H9 (cell line): Measurements from ENCODE around the gene DHCR7. TPM values are rescaled to one million over a fixed set of nuclear protein-coding genes. Genes with fewer than 3 reads are reported as not detected.

Experiments used
- DNase-seq: peaks from one replicate; pipeline ENCODE4 v3.0.0-alpha.2; 2017
- H2AFZ ChIP-seq: one replicate; pipeline ENCODE4 v1.6.1; 2013; ENCODE audit warnings: mild to moderate bottlenecking, low read length, control low read depth, moderate library complexity
- H2AK5ac ChIP-seq: 2 replicates; pipeline ENCODE4 v1.6.1; 2013; ENCODE audit warnings: low read length, control low read depth, mixed read lengths; ENCODE audit not compliant: insufficient read length
- H2BK120ac ChIP-seq: one replicate; pipeline ENCODE4 v1.6.1; 2013; ENCODE audit warnings: low read depth, mild to moderate bottlenecking, low read length, control low read depth, inconsistent platforms; ENCODE audit not compliant: poor library complexity, severe bottlenecking
- H2BK12ac ChIP-seq: 2 replicates; pipeline ENCODE4 v1.6.1; 2013; ENCODE audit warnings: low read length, control low read depth, mixed read lengths, low read depth; ENCODE audit not compliant: insufficient read length
- H2BK15ac ChIP-seq: 2 replicates; pipeline ENCODE4 v1.6.1; 2013; ENCODE audit warnings: low read depth, low read length, control low read depth
- H2BK20ac ChIP-seq: one replicate; pipeline ENCODE4 v1.6.1; 2013; ENCODE audit warnings: low read depth, mild to moderate bottlenecking, low read length, control low read depth, inconsistent platforms; ENCODE audit not compliant: poor library complexity, severe bottlenecking
- H2BK5ac ChIP-seq: 2 replicates; pipeline ENCODE4 v1.6.1; 2013; ENCODE audit warnings: low read length, control low read depth, mixed read lengths; ENCODE audit not compliant: insufficient read length
- H3K14ac ChIP-seq: 2 replicates; pipeline ENCODE4 v1.6.1; 2013; ENCODE audit warnings: low read length, control low read depth; ENCODE audit not compliant: insufficient read depth
- H3K18ac ChIP-seq: 2 replicates; pipeline ENCODE4 v1.6.1; 2013; ENCODE audit warnings: low read depth, mild to moderate bottlenecking, mixed read lengths, low read length, control low read depth; ENCODE audit not compliant: insufficient read length
- H3K23ac ChIP-seq: 2 replicates; pipeline ENCODE4 v1.6.1; 2013; ENCODE audit warnings: low read length, control low read depth, mixed read lengths, low read depth; ENCODE audit not compliant: insufficient read length
- H3K23me2 ChIP-seq: 2 replicates; pipeline ENCODE4 v1.6.1; 2013; ENCODE audit warnings: low read depth, mild to moderate bottlenecking, mixed read lengths, low read length, control low read depth; ENCODE audit not compliant: insufficient read length, poor library complexity, severe bottlenecking
- H3K27ac ChIP-seq: 2 replicates; pipeline ENCODE4 v1.5.1; 2013; ENCODE audit warnings: low read length, control low read depth, mixed read lengths, low read depth; ENCODE audit not compliant: insufficient read length
- H3K27me3 ChIP-seq: 2 replicates; pipeline ENCODE4 v1.6.1; 2013; ENCODE audit warnings: low read length, control low read depth, inconsistent platforms; ENCODE audit not compliant: insufficient read depth
- H3K4ac ChIP-seq: 2 replicates; pipeline ENCODE4 v1.6.1; 2013; ENCODE audit warnings: low read depth, mild to moderate bottlenecking, control low read depth, inconsistent platforms, low read length, moderate library complexity
- H3K4me1 ChIP-seq: 2 replicates; pipeline ENCODE4 v1.6.1; 2013; ENCODE audit warnings: low read length, control low read depth, inconsistent platforms; ENCODE audit not compliant: insufficient read depth
- H3K4me2 ChIP-seq: 2 replicates; pipeline ENCODE4 v1.6.1; 2013; ENCODE audit warnings: low read length, control low read depth, mixed read lengths; ENCODE audit not compliant: insufficient read length, insufficient read depth
- H3K56ac ChIP-seq: 2 replicates; pipeline ENCODE4 v1.6.1; 2013; ENCODE audit warnings: low read depth, mild to moderate bottlenecking, mixed read lengths, low read length, control low read depth; ENCODE audit not compliant: insufficient read length
- H3K79me1 ChIP-seq: 2 replicates; pipeline ENCODE4 v1.6.1; 2013; ENCODE audit warnings: low read depth, mild to moderate bottlenecking, moderate library complexity, low read length, control low read depth, inconsistent platforms; ENCODE audit not compliant: insufficient read depth, poor library complexity, severe bottlenecking
- H3K79me2 ChIP-seq: 2 replicates; pipeline ENCODE4 v1.6.1; 2013; ENCODE audit warnings: low read length, control low read depth, inconsistent platforms; ENCODE audit not compliant: insufficient read depth
- H3K9ac ChIP-seq: 2 replicates; pipeline ENCODE4 v1.6.1; 2013; ENCODE audit warnings: low read length, control low read depth, mixed read lengths; ENCODE audit not compliant: insufficient read length; ENCODE audit errors: extremely low read depth
- H3K9me3 ChIP-seq: one replicate; pipeline ENCODE4 v1.6.1; 2013; ENCODE audit warnings: low read depth, low read length, inconsistent platforms; ENCODE audit not compliant: control insufficient read depth
- H3T11ph ChIP-seq: one replicate; pipeline ENCODE4 v1.6.1; 2013; ENCODE audit warnings: mild to moderate bottlenecking, low read length, control low read depth, inconsistent platforms
- H4K20me1 ChIP-seq: one replicate; pipeline ENCODE4 v1.6.1; 2013; ENCODE audit not compliant: control insufficient read depth, insufficient read length, insufficient read depth
- H4K5ac ChIP-seq: 2 replicates; pipeline ENCODE4 v1.6.1; 2013; ENCODE audit warnings: low read depth, mild to moderate bottlenecking, mixed read lengths, low read length, control low read depth; ENCODE audit not compliant: insufficient read length
- H4K8ac ChIP-seq: replicated peaks from 2 replicates; pipeline ENCODE4 v1.6.1; 2013; ENCODE audit warnings: low read length, control low read depth, mixed read lengths, low read depth; ENCODE audit not compliant: insufficient read length
- H4K91ac ChIP-seq: 2 replicates; pipeline ENCODE4 v1.6.1; 2013; ENCODE audit warnings: low read depth, mild to moderate bottlenecking, moderate library complexity, mixed read lengths, low read length, control low read depth; ENCODE audit not compliant: insufficient read length
- H3K27ac Mint-ChIP-seq, 3 experiments: 2 replicates in 2 of 3; 3 replicates in 1 of 3; pipeline ENCODE4 v1.8.0; 2020 to 2021; ENCODE audit warnings: mixed read lengths in 3 of 3, mild to moderate bottlenecking in 1 of 3, moderate library complexity in 1 of 3
- H3K27me3 Mint-ChIP-seq: 2 replicates; pipeline ENCODE4 v1.8.0; 2021; ENCODE audit warnings: low read depth, mild to moderate bottlenecking, moderate library complexity, mixed read lengths
- H3K36me3 Mint-ChIP-seq, 3 experiments: 2 replicates in 2 of 3; 3 replicates in 1 of 3; pipeline ENCODE4 v1.8.0; 2020 to 2021; ENCODE audit warnings: low read depth in 3 of 3, mixed read lengths in 3 of 3; ENCODE audit not compliant: insufficient read depth in 1 of 3
- H3K4me1 Mint-ChIP-seq, 2 experiments: 2 replicates each; pipeline ENCODE4 v1.8.0; 2020; ENCODE audit warnings: mixed read lengths in 2 of 2
- H3K4me3 Mint-ChIP-seq, 2 experiments: 2 replicates in 1 of 2; 3 replicates in 1 of 2; pipeline ENCODE4 v1.8.0; 2020 to 2021; ENCODE audit warnings: mild to moderate bottlenecking in 2 of 2, mixed read lengths in 2 of 2, moderate library complexity in 1 of 2
- H3K9me3 Mint-ChIP-seq, 2 experiments: 2 replicates in 1 of 2; 3 replicates in 1 of 2; pipeline ENCODE4 v1.8.0; 2020; ENCODE audit warnings: mild to moderate bottlenecking in 2 of 2, mixed read lengths in 2 of 2, moderate library complexity in 1 of 2
- WGBS: extraction: QIAGEN DNeasy Blood & Tissue Kit; methylation state at CpG from one replicate; pipeline ENCODE4 v1.1.7; 2013; ENCODE audit warnings: missing lambda C conversion rate, low lambda C conversion rate, mixed read lengths; ENCODE audit not compliant: insufficient read length; ENCODE audit errors: extremely low coverage; 5-methylcytosine and 5-hydroxymethylcytosine counted together
- total RNA-seq: library from RNA; stranded (reverse); gene quantifications from 2 replicates; pipeline ENCODE4 v1.2.1, GENCODE V29; 2021
- TF ChIP-seq, protein P1 (sequence below): fragments of 200-600 bp; sonication (generic); conservative IDR thresholded peaks from 3 replicates; pipeline ENCODE4 v1.8.0; 2021; ENCODE audit warnings: antibody characterized with exemption, mild to moderate bottlenecking

DHCR7 gene
- total RNA-seq, 1 experiment from 2014 or later, result 124 TPM

DNA sequence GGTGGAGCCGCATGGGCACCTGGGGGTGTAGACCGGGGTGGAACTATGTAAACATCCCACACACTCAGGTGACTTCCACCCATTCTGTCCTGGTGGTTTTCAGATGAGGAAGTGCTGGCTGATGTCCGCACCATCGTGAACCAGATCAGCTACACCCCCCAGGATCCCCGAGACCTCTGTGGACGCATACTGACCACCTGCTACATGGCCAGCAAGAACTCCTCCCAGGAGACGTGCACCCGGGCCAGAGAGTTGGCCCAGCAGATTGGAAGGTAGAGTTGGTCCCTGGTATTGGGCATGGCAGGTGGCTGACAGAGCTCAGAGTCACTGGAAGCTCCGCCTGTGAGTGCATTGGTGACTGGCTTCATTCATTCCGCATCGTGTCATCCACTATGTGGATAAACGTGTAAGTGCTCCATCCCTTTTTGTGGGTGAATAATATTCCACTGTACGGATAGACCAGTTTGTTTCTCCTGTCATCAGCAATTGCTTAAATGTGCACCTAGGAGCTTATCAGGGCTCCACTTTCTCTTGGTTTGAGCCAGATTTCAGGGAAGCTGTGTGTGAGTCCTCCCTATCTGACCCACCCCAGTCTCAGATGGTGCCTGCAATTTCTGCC lies 34.7 kb upstream of the DHCR7 start:
- no peak overlapping the region for H4K91ac ChIP-seq
- no peak overlapping the region for H2AK5ac ChIP-seq
- no peak overlapping the region for H2BK12ac ChIP-seq
- Mint-ChIP-seq H3K4me1 (peaks cover 2 to 4% of the 10 kb centered on the region in 2 experiments), H3K27ac (no peak overlapping the region), H3K9me3 (no peaks in the 10 kb centered on the region), H3K27me3 (no peaks in the 10 kb centered on the region; the same call in 1 of the 2 replicates), H3K36me3 (peaks cover 27 to 80% (median 57%) of the 10 kb centered on the region in 3 experiments; a peak in 6 of 7 replicates), H3K4me3 (no peak overlapping the region)
- no peak overlapping the region for H4K8ac ChIP-seq
- no peak overlapping the region for H3K56ac ChIP-seq
- no peak overlapping the region for H3K14ac ChIP-seq
- no peak overlapping the region for H4K5ac ChIP-seq
- no peak overlapping the region for H3T11ph ChIP-seq
- no peaks in the 10 kb centered on the region for H3K23me2 ChIP-seq
- WGBS, result no CpG with 5 or more reads among the region's 13 CpGs
- H3K18ac ChIP-seq, result no peak overlapping the region
- no peaks in the 10 kb centered on the region for H3K9me3 ChIP-seq
- H3K23ac ChIP-seq, result no peak overlapping the region
- no peak overlapping the region for H3K27ac ChIP-seq
- H2AFZ ChIP-seq, result no peak overlapping the region
- no peaks in the 10 kb centered on the region for H3K79me1 ChIP-seq
- no peak overlapping the region for H3K4ac ChIP-seq
- no peak overlapping the region for H2BK15ac ChIP-seq
- no peak for DNase-seq
- H4K20me1 ChIP-seq, result no peaks in the 10 kb centered on the region
- H3K4me1 ChIP-seq, result no peaks in the 10 kb centered on the region
- H3K27me3 ChIP-seq, result no peaks in the 10 kb centered on the region
- H2BK5ac ChIP-seq, result no peak overlapping the region
- H3K4me2 ChIP-seq, result no peak overlapping the region
- no peak overlapping the region for H2BK120ac ChIP-seq
- TF ChIP-seq, protein P1, sequence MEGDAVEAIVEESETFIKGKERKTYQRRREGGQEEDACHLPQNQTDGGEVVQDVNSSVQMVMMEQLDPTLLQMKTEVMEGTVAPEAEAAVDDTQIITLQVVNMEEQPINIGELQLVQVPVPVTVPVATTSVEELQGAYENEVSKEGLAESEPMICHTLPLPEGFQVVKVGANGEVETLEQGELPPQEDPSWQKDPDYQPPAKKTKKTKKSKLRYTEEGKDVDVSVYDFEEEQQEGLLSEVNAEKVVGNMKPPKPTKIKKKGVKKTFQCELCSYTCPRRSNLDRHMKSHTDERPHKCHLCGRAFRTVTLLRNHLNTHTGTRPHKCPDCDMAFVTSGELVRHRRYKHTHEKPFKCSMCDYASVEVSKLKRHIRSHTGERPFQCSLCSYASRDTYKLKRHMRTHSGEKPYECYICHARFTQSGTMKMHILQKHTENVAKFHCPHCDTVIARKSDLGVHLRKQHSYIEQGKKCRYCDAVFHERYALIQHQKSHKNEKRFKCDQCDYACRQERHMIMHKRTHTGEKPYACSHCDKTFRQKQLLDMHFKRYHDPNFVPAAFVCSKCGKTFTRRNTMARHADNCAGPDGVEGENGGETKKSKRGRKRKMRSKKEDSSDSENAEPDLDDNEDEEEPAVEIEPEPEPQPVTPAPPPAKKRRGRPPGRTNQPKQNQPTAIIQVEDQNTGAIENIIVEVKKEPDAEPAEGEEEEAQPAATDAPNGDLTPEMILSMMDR, result no peak
- H3K9ac ChIP-seq, result no peak overlapping the region
- H3K79me2 ChIP-seq, result no peaks in the 10 kb centered on the region
- H2BK20ac ChIP-seq, result no peak overlapping the region
